ENCODE data around the gene PAIP2. TPM values are rescaled to one million over a fixed set of nuclear protein-coding genes. Genes with fewer than 3 reads are reported as not detected.

The PAIP2 gene
- total RNA-seq, 1 donor from 2014 or later = 47.9 TPM

GRCh38 chr5:139391570-139392323 lies 50.1 kb downstream of the PAIP2 start:
- peaks cover 1% of the 10 kb centered on the region for H3K36me3 Mint-ChIP-seq (ENCODE audit: low read depth)
- H3K27ac Mint-ChIP-seq (ENCODE audit: unreplicated experiment) = peak overlapping the region; percentile 14
- H3K9me3 Mint-ChIP-seq (ENCODE audit: low read depth) = no peaks in the 10 kb centered on the region
- peak; percentile 90 for DNase-seq (ENCODE audit: low spot score)
- H3K27me3 Mint-ChIP-seq (ENCODE audit: low read depth) = no peaks in the 10 kb centered on the region
- peaks cover 18% of the 10 kb centered on the region for H3K4me1 Mint-ChIP-seq (ENCODE audit: low read depth)
- no peak overlapping the region for H3K4me3 Mint-ChIP-seq (ENCODE audit: unreplicated experiment)
- no peak for TF ChIP-seq CTCF (IDR thresholded peaks at IDR 0.05)

- no peak overlapping the region for H3K27ac Mint-ChIP-seq (ENCODE audit: unreplicated experiment)
- no peak overlapping the region for H3K4me3 Mint-ChIP-seq (ENCODE audit: unreplicated experiment)
- TF ChIP-seq CTCF (IDR thresholded peaks at IDR 0.05) = no peak
- peaks cover 1% of the 10 kb centered on the region for H3K36me3 Mint-ChIP-seq (ENCODE audit: low read depth)
- no peaks in the 10 kb centered on the region for H3K9me3 Mint-ChIP-seq (ENCODE audit: low read depth)
- H3K4me1 Mint-ChIP-seq (ENCODE audit: low read depth) = peaks cover 18% of the 10 kb centered on the region
- DNase-seq (ENCODE audit: low spot score) = peak; percentile 91
- no peaks in the 10 kb centered on the region for H3K27me3 Mint-ChIP-seq (ENCODE audit: low read depth)
Observed at GRCh38 chr5:139392324-139392677, 50.6 kb downstream of the PAIP2 start.

- Mint-ChIP-seq H3K4me1 (ENCODE audit: low read depth) (peaks cover 18% of the 10 kb centered on the region), H3K27me3 (ENCODE audit: low read depth) (no peaks in the 10 kb centered on the region), H3K36me3 (ENCODE audit: low read depth) (peaks cover 1% of the 10 kb centered on the region), H3K4me3 (ENCODE audit: unreplicated experiment) (peak overlapping the region; percentile 75), H3K27ac (ENCODE audit: unreplicated experiment) (peak overlapping the region; percentile 27), H3K9me3 (ENCODE audit: low read depth) (no peaks in the 10 kb centered on the region)
- TF ChIP-seq CTCF (IDR thresholded peaks at IDR 0.05) = peak; percentile 79
- DNase-seq (ENCODE audit: low spot score) = peak; percentile 92
Observed at GRCh38 chr5:139392678-139393496, 51.2 kb downstream of the PAIP2 start.

- H3K9me3 Mint-ChIP-seq (ENCODE audit: low read depth) = no peaks in the 10 kb centered on the region
- TF ChIP-seq CTCF (IDR thresholded peaks at IDR 0.05) = no peak
- DNase-seq (ENCODE audit: low spot score) = peak; percentile 74
- no peak overlapping the region for H3K27ac Mint-ChIP-seq (ENCODE audit: unreplicated experiment)
- H3K4me1 Mint-ChIP-seq (ENCODE audit: low read depth) = peaks cover 13% of the 10 kb centered on the region
- H3K4me3 Mint-ChIP-seq (ENCODE audit: unreplicated experiment) = peak overlapping the region; percentile 75
- H3K36me3 Mint-ChIP-seq (ENCODE audit: low read depth) = peaks cover 1% of the 10 kb centered on the region
- no peaks in the 10 kb centered on the region for H3K27me3 Mint-ChIP-seq (ENCODE audit: low read depth)
Observed at GRCh38 chr5:139393497-139394122, 52.0 kb downstream of the PAIP2 start.

GRCh38 chr5:139394123-139394653 lies 52.5 kb downstream of the PAIP2 start:
- H3K36me3 Mint-ChIP-seq (ENCODE audit: low read depth) = peaks cover 1% of the 10 kb centered on the region
- no peaks in the 10 kb centered on the region for H3K27me3 Mint-ChIP-seq (ENCODE audit: low read depth)
- H3K27ac Mint-ChIP-seq (ENCODE audit: unreplicated experiment) = no peak overlapping the region
- peak; percentile 86 for DNase-seq (ENCODE audit: low spot score)
- H3K4me3 Mint-ChIP-seq (ENCODE audit: unreplicated experiment) = peak overlapping the region; percentile 75
- no peaks in the 10 kb centered on the region for H3K9me3 Mint-ChIP-seq (ENCODE audit: low read depth)
- TF ChIP-seq CTCF (IDR thresholded peaks at IDR 0.05) = peak; percentile 78
- H3K4me1 Mint-ChIP-seq (ENCODE audit: low read depth) = peaks cover 13% of the 10 kb centered on the region
